Left lobe of liver (tissue), 2 donors: ENCODE data around the gene PRPF38A. TPM values are rescaled to one million over a fixed set of nuclear protein-coding genes. Genes with fewer than 3 reads are reported as not detected.
A peak's percentile ranks its signal among the peaks of the same experiment; 100 is the strongest.

Experiments used
- ATAC-seq: fragments of 200-7000 bp; cut with Tn5 transposase; one replicate; pipeline ENCODE4 v1.9.1; 2020; ENCODE audit warnings: mild to moderate bottlenecking, moderate library complexity
- DNase-seq: peaks from one replicate; pipeline ENCODE4 v3.0.0-alpha.2; 2020; ENCODE audit warnings: low spot score
- total RNA-seq: library from RNA; stranded (reverse); gene quantifications from one replicate; pipeline ENCODE4 v1.2.1, GENCODE V29; 2021
- donor health status: DM: no; HTN: no; CAD: no; lungs with moderate emphysema.
- donor health status: DM: no; HTN: yes; CAD: no.

The PRPF38A gene
- total RNA-seq, 1 donor from 2014 or later = 11.8 TPM

- ATAC-seq (no peak), DNase-seq (no peak)
These were observed 51.3 kb downstream of the PRPF38A start for GRCh38 chr1:52455686-52456085.

GRCh38 chr1:52460694-52461093, 56.3 kb downstream of the PRPF38A start:
- ATAC-seq = peak; percentile 41

GRCh38 chr1:52461821-52462220, 57.4 kb downstream of the PRPF38A start:
- ATAC-seq (no peak), DNase-seq (no peak)

More at GRCh38 chr1:52460694-52461093, 56.3 kb downstream of the PRPF38A start:
- no peak for DNase-seq

GRCh38 chr1:52463891-52464290, 59.5 kb downstream of the PRPF38A start:
- no peak for DNase-seq
- ATAC-seq = no peak

GRCh38 chr1:52469108-52469507, 64.7 kb downstream of the PRPF38A start:
- no peak for DNase-seq
- no peak for ATAC-seq

Other genes starting within 250 kb of the PRPF38A start
- gene CC2D1B, start 38.4 kb upstream of the PRPF38A start, total RNA-seq = 14.5 TPM
- gene ORC1, start 179 bp upstream of the PRPF38A start, total RNA-seq = 0.38 TPM
- gene TUT4, start 148.5 kb downstream of the PRPF38A start, total RNA-seq = 22.5 TPM
- 2.1 TPM for gene GPX7, start 197.8 kb downstream of the PRPF38A start, total RNA-seq
- gene SHISAL2A, start 228.6 kb downstream of the PRPF38A start, total RNA-seq = 0.23 TPM